GM12873 (cell line): ENCODE data around the gene CEBPE.

Source experiments
- CTCF ChIP-seq: IDR thresholded peaks from 2 replicates; pipeline ENCODE4 v1.5.1; 2012; ENCODE audit warnings: low read depth, mild to moderate bottlenecking, moderate library complexity, low read length, control low read depth; ENCODE audit not compliant: insufficient read depth; ENCODE audit errors: missing control alignments

Gene CEBPE

GRCh38 chr14:23095196-23096108, 23.6 kb downstream of the CEBPE start, which contains the start of gene C14orf119:
C14orf119 (plus strand) TSS chr14:23095505; CDS start chr14:23097659, 2,154 bp downstream.
- TF ChIP-seq CTCF: no peak

GRCh38 chr14:23094666-23095195, 24.3 kb downstream of the CEBPE start, which contains the start of gene ACIN1:
ACIN1 (minus strand) TSS chr14:23095136; CDS start chr14:23095112, 24 bp downstream.
- TF ChIP-seq CTCF: no peak

- peak; percentile 44 for TF ChIP-seq CTCF
These were observed 24.9 kb downstream of the CEBPE start for GRCh38 chr14:23093991-23094665.

- no peak for TF ChIP-seq CTCF
These were observed 25.5 kb downstream of the CEBPE start for GRCh38 chr14:23093526-23093925.

GRCh38 chr14:23093104-23093503, 26.0 kb downstream of the CEBPE start:
- no peak for TF ChIP-seq CTCF

GRCh38 chr14:23091294-23092225, 27.5 kb downstream of the CEBPE start:
- TF ChIP-seq CTCF: no peak
